Fibroblast of the aortic adventitia (primary cell): ENCODE data around the gene TXN2. TPM values are rescaled to one million over a fixed set of nuclear protein-coding genes. Genes with fewer than 3 reads are reported as not detected.
A peak's percentile ranks its signal among the peaks of the same experiment; 100 is the strongest.

Experiments used
- DNase-seq: peaks from one replicate; pipeline ENCODE4 v3.0.0-alpha.2; 2010; ENCODE audit warnings: low read depth
- H3K4me3 ChIP-seq: 2 replicates; pipeline ENCODE4 v1.5.1; 2011; ENCODE audit warnings: low read depth, mild to moderate bottlenecking, control low read depth, low read length, moderate library complexity
- total RNA-seq: library from RNA; depleted of rRNA; stranded (reverse); fragments of >200 nt; gene quantifications from 2 replicates; pipeline ENCODE4 v1.2.3, GENCODE V29; 2012; ENCODE audit warnings: low replicate concordance
- TF ChIP-seq, protein P1 (sequence below): IDR thresholded peaks from 2 replicates; pipeline ENCODE4 v1.5.1; 2011; ENCODE audit warnings: mild to moderate bottlenecking, low read length, control low read depth, inconsistent platforms; ENCODE audit not compliant: insufficient read depth

TXN2 gene
- total RNA-seq, 1 donor: 38.8 TPM

DNA sequence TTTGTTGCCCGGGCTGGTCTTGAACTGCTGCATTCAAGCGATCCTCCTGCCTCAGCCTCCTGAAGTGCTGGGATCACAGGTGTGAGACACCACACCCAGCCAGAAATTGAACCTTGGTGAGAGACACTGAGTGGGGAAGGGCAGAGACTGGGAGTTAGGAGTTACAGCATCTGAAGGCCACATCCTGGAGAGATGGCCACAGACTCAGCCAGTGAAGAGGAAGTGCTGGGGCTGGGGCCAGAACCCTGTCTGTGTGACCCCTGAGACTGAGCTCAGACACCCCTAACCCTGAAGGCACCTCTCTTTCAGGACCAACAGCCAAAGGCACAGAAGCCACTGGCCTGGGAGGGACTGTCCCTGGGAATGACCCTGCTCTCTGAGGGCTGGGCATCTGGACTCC is 33.8 kb downstream of the TXN2 start:
- TF ChIP-seq, protein P1, sequence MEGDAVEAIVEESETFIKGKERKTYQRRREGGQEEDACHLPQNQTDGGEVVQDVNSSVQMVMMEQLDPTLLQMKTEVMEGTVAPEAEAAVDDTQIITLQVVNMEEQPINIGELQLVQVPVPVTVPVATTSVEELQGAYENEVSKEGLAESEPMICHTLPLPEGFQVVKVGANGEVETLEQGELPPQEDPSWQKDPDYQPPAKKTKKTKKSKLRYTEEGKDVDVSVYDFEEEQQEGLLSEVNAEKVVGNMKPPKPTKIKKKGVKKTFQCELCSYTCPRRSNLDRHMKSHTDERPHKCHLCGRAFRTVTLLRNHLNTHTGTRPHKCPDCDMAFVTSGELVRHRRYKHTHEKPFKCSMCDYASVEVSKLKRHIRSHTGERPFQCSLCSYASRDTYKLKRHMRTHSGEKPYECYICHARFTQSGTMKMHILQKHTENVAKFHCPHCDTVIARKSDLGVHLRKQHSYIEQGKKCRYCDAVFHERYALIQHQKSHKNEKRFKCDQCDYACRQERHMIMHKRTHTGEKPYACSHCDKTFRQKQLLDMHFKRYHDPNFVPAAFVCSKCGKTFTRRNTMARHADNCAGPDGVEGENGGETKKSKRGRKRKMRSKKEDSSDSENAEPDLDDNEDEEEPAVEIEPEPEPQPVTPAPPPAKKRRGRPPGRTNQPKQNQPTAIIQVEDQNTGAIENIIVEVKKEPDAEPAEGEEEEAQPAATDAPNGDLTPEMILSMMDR: no peak
- H3K4me3 ChIP-seq: no peak overlapping the region
- no peak for DNase-seq

DNA sequence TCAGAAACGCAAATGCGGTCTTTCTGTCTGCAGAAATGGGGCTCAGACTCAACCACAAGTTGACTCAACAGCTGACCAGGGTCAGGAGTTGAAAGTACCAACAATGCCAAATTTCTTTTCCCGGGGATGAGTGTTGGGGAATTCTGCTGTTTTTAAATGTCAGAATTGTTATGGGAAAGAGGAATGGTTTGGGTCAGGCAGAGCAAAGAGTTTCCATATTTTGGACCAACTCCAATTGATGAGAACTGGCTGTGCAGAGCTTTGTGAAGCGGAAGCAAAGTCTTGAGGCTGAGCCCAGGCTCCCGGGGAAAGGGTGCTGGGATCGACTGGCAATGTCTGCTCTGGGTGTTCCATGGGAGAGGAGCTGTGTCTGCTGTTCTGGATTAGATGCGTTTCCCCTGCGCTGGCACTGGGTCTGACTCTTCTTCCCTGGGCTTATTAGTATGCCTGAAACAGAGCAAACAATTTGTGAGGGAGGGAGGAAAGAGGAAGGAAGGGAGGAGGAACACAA is 36.2 kb downstream of the TXN2 start:
- no peak overlapping the region for H3K4me3 ChIP-seq
- TF ChIP-seq, protein P1: no peak
- peak; percentile 90 for DNase-seq

DNA sequence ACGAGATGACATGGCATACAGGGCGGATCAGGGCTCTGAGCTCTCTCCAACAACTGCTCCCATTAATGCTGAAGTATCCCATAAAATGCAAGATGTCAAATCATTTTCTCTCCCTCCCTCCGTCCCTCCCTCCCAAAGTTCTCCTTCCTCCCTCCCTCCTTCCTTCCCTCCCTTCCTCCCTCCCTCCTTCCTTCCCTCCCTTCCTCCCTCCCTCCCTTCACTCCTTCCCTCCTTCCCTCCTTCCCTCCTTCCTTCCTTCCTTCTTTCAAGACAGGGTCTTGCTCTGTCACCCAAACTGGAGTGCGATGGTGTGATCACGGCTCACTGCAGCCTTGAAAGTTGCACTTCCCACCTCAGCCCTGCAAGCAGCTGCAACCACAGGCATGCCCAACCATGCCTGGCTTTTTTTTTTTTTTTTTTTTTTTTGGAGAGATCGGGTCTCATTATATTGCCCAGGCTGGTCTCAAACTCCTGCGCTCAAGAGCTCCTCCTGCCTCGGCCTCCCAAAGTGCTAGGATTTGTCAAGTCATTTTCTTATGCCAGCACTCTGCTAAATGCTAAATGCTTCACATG is 38.2 kb downstream of the TXN2 start:
- TF ChIP-seq, protein P1: no peak
- H3K4me3 ChIP-seq: no peak overlapping the region
- DNase-seq: no peak

DNA sequence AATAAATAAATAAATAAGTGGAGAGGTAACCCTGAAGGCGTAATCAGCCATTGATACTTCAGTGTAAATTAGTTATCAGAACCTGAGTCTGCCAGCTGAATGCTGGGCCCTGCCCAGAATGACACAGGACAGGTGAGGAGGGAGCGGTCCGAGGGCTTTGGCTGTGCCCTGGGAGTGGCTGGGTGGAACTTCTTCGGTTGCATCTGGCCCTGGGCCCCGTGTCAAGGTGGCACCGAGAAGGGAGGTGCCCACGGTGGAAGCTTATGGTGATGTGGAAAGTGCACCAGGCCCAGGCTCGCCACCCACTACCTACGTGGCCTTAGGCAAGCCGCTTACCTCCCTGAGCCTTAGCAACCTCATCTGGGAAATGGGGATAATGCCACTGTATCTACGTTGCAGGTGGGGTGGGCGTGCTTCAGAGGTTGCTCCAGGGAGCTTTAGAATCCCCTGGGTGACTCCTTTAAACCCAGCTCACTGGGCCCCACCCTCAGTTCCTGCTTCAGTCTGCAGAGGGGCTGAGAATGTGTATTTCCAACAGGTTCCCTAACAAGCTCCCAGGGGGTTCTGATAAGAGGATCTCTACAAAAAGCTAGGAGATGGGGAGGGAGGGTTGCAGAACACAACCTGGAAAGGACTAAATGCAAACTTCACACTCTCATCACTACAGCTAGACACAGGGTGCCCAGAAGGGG is 38.8 kb downstream of the TXN2 start:
- no peak for DNase-seq
- TF ChIP-seq, protein P1: no peak

DNA sequence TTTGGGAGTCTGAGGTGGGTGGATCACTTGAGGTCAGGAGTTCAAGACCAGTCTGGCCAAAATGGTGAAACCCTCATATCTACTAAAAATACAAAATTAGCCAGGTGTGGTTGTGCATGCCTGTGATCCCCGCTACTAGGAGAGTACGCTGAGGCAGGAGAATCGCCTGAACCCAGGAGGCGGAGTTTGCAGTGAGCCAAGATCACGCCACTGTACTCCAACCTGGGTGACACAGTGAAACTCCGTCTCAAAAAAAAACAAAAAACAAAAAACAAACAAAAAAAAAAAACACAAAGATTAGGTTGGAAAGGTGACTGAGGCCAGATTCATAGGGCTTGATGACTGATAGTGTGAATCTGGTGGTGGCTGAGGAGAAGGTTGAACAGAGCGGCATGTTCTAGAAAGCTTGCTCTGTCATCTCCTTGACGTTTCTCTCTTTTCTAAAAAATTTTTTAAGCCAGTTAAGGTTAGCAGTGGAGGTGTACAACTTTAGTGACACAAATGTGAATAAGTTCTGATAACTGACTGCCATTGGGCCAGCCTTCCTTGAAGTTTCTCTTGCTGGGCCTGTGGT is 40.9 kb downstream of the TXN2 start:
- DNase-seq: no peak
- no peak overlapping the region for H3K4me3 ChIP-seq
- TF ChIP-seq, protein P1: no peak

More for the DNA sequence above, 38.8 kb downstream of the TXN2 start:
- no peak overlapping the region for H3K4me3 ChIP-seq

DNA sequence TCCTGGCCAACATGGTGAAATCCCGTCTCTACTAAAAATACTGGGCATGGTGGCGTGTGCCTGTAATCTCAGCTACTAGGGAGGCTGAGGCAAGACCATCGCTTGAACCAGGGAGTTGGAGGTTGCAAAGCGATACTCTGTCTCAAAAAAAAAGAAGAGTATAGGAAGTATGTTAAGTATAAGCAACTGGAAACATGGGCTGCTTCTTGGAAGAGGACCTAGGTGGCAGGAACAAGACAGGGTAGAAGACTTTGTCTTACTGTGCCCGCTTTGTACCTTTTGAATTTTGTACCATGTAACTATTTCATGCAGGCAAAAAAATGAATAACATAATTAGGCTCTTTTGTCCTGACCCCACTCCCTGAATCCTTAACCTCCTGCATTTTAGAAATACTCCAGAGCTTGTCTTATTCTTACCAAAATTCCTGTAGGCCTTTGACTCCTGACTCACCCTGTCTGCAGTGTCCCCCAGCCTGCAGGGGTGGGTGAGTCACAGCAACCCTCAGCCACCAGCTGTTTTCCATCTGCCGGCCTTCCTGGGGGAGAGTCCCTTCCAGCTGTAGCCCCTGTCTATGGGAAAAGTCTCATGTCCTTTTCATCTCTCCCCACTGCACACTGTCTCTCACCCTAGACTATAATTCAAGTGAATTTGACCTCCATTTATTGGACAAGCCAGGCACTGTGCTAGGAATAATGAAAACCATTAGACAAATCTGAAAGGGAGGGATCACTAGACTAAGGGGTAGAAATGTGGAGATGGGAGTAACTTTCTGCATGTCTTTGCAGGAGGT is 41.8 kb downstream of the TXN2 start:
- TF ChIP-seq, protein P1: no peak
- DNase-seq: peak; percentile 88
- no peak overlapping the region for H3K4me3 ChIP-seq
